ENCODE measurements around the gene RHCE.
"Not testable (repeated sequence)": the region's sequence is repeated elsewhere in the genome, so short reads cannot be mapped to it uniquely, and the experiment has no call there.

Gene RHCE

GRCh38 chr1:25420715-25421114, at the start of gene RHCE:
TSS of gene RHCE (minus strand) at chr1:25420825. CDS start at chr1:25420786, 39 bp downstream.
- not testable (repeated sequence) for DNase-seq (ENCODE audit: low read depth, low spot score)

GRCh38 chr1:25469177-25469576, 48.6 kb upstream of the RHCE start:
- DNase-seq (ENCODE audit: low read depth, low spot score) = no peak

- DNase-seq (ENCODE audit: low read depth, low spot score) = no peak
These were observed 47.4 kb upstream of the RHCE start for GRCh38 chr1:25468033-25468432.

GRCh38 chr1:25467616-25468015, 47.0 kb upstream of the RHCE start:
- DNase-seq (ENCODE audit: low read depth, low spot score) = no peak

- no peak for DNase-seq (ENCODE audit: low read depth, low spot score)
These were observed 46.6 kb upstream of the RHCE start for GRCh38 chr1:25467193-25467592.

GRCh38 chr1:25462732-25463131, 42.1 kb upstream of the RHCE start:
- no peak for DNase-seq (ENCODE audit: low read depth, low spot score)

GRCh38 chr1:25461849-25462248, 41.2 kb upstream of the RHCE start:
- DNase-seq (ENCODE audit: low read depth, low spot score) = no peak

- not testable (repeated sequence) for DNase-seq (ENCODE audit: low read depth, low spot score)
These were observed 40.2 kb upstream of the RHCE start for GRCh38 chr1:25460816-25461215.

GRCh38 chr1:25460020-25460419, 39.4 kb upstream of the RHCE start:
- no peak for DNase-seq (ENCODE audit: low read depth, low spot score)

GRCh38 chr1:25458541-25459298, 38.1 kb upstream of the RHCE start:
- no peak for DNase-seq (ENCODE audit: low read depth, low spot score)

- DNase-seq (ENCODE audit: low read depth, low spot score) = no peak
These were observed 35.9 kb upstream of the RHCE start for GRCh38 chr1:25456502-25456901.

GRCh38 chr1:25451908-25452307, 31.3 kb upstream of the RHCE start:
- no peak for DNase-seq (ENCODE audit: low read depth, low spot score)

- DNase-seq (ENCODE audit: low read depth, low spot score) = no peak
These were observed 30.3 kb upstream of the RHCE start for GRCh38 chr1:25450891-25451290.

- no peak for DNase-seq (ENCODE audit: low read depth, low spot score)
These were observed 26.9 kb upstream of the RHCE start for GRCh38 chr1:25447547-25447946.

- no peak for DNase-seq (ENCODE audit: low read depth, low spot score)
These were observed 25.4 kb upstream of the RHCE start for GRCh38 chr1:25445993-25446538.

- not testable (repeated sequence) for DNase-seq (ENCODE audit: low read depth, low spot score)
These were observed 24.0 kb upstream of the RHCE start for GRCh38 chr1:25444604-25445003.

- no peak for DNase-seq (ENCODE audit: low read depth, low spot score)
These were observed 22.5 kb upstream of the RHCE start for GRCh38 chr1:25443030-25443699.

- DNase-seq (ENCODE audit: low read depth, low spot score) = no peak
These were observed 21.6 kb upstream of the RHCE start for GRCh38 chr1:25442178-25442577.

GRCh38 chr1:25439287-25439686, 18.7 kb upstream of the RHCE start:
- no peak for DNase-seq (ENCODE audit: low read depth, low spot score)

GRCh38 chr1:25437672-25438071, 17.0 kb upstream of the RHCE start:
- no peak for DNase-seq (ENCODE audit: low read depth, low spot score)

- no peak for DNase-seq (ENCODE audit: low read depth, low spot score)
These were observed 14.9 kb upstream of the RHCE start for GRCh38 chr1:25435397-25436108.

Measured in activated CD4-positive, CD25-positive, alpha-beta regulatory T cell treated with anti-CD3 and anti-CD28 coated beads, Interleukin-2, amount 50 U/mL, for 16 hours (primary cell).